COR-L47 (cell line): ENCODE measurements around the gene C19orf73.
A peak's percentile ranks its signal among the peaks of the same experiment; 100 is the strongest.

Experiments used
- DNase-seq: peaks from one replicate; lab custom pipeline; 2025; lab: John Stamatoyannopoulos, UW

The C19orf73 gene

GRCh38 chr19:49101160-49101559 lies 17.8 kb downstream of the C19orf73 start:
- DNase-seq, result no peak

- DNase-seq, result no peak
These were observed 20.1 kb downstream of the C19orf73 start for GRCh38 chr19:49098795-49099194.

GRCh38 chr19:49097453-49098288 lies 21.3 kb downstream of the C19orf73 start:
- DNase-seq, result peak; percentile 41

- DNase-seq, result no peak
These were observed 24.1 kb downstream of the C19orf73 start for GRCh38 chr19:49094505-49095482.

- DNase-seq, result no peak
These were observed 26.3 kb downstream of the C19orf73 start for GRCh38 chr19:49092686-49093085.

- no peak for DNase-seq
These were observed 27.4 kb downstream of the C19orf73 start for GRCh38 chr19:49091391-49092038.

GRCh38 chr19:49086296-49086695 lies 32.6 kb downstream of the C19orf73 start:
- no peak for DNase-seq

- DNase-seq, result no peak
These were observed 33.1 kb downstream of the C19orf73 start for GRCh38 chr19:49085868-49086232.

- DNase-seq, result peak; percentile 100
These were observed 33.7 kb downstream of the C19orf73 start, which contains the start of gene SNRNP70 for GRCh38 chr19:49085020-49085867. SNRNP70 (plus strand) TSS chr19:49085451; CDS start chr19:49086415, 964 bp downstream.

GRCh38 chr19:49084206-49085019 lies 34.5 kb downstream of the C19orf73 start:
- DNase-seq, result no peak

GRCh38 chr19:49081273-49081672 lies 37.7 kb downstream of the C19orf73 start:
- DNase-seq, result no peak

GRCh38 chr19:49080392-49080791 lies 38.6 kb downstream of the C19orf73 start:
- no peak for DNase-seq

GRCh38 chr19:49074869-49075268 lies 44.1 kb downstream of the C19orf73 start:
- DNase-seq, result peak; percentile 38

- DNase-seq, result no peak
These were observed 45.2 kb downstream of the C19orf73 start for GRCh38 chr19:49073514-49074378.

GRCh38 chr19:49071860-49072547 lies 46.9 kb downstream of the C19orf73 start:
- DNase-seq, result no peak

- no peak for DNase-seq
These were observed 48.5 kb downstream of the C19orf73 start for GRCh38 chr19:49070416-49070815.

- no peak for DNase-seq
These were observed 49.9 kb downstream of the C19orf73 start for GRCh38 chr19:49069026-49069425.
